PC-3 (cell line): ENCODE data around the gene JMJD6.

Experiments
- CTCF ChIP-seq: fragments of 300-600 bp; sonication (generic); conservative IDR thresholded peaks from 2 replicates; pipeline ENCODE4 v1.5.1; 2017; ENCODE audit warnings: antibody characterized with exemption, low read depth, mild to moderate bottlenecking, low read length
- EZH2phosphoT487 ChIP-seq: fragments of 300-600 bp; sonication (generic); IDR thresholded peaks from 2 replicates; pipeline ENCODE4 v1.6.1; 2018; ENCODE audit warnings: mild to moderate bottlenecking, antibody characterized with exemption, low read length, borderline replicate concordance

GRCh38 chr17:76672892-76673291 is 53.5 kb downstream of the JMJD6 start:
- no peak for TF ChIP-seq CTCF
- TF ChIP-seq EZH2phosphoT487, result no peak
